HTR-8/SVneo (cell line): ENCODE data around the gene MUS81.

Experiments used
- DNase-seq: peaks from one replicate; pipeline ENCODE4 v3.0.0; 2011; ENCODE audit warnings: low spot score, mixed read lengths; ENCODE audit not compliant: insufficient read length
- FAIRE-seq: peaks from 2 replicates; lab custom pipeline; 2011; peaks lifted over from hg19 to GRCh38; lab: Jason Lieb, UNC

Gene MUS81

DNA sequence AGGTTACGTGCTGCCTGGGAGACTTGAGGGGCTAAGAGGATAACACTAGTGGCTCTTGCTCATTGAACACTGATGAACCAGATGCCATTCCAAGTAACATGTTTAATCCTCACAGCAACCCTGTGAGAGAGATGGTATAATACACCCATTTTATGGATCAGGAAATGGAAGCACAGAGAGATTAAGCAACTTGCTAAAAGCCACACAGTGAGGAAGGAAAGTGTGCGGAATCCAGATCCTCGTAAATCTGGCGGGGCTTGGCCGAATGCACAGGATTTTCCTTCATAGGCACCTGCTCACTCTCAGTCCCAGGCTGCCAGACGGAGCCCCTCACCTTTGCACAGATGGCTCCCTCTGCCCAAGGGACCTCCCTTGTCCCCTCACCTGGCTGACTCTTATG lies 47.6 kb downstream of the MUS81 start:
- FAIRE-seq (no peak), DNase-seq (no peak)

DNA sequence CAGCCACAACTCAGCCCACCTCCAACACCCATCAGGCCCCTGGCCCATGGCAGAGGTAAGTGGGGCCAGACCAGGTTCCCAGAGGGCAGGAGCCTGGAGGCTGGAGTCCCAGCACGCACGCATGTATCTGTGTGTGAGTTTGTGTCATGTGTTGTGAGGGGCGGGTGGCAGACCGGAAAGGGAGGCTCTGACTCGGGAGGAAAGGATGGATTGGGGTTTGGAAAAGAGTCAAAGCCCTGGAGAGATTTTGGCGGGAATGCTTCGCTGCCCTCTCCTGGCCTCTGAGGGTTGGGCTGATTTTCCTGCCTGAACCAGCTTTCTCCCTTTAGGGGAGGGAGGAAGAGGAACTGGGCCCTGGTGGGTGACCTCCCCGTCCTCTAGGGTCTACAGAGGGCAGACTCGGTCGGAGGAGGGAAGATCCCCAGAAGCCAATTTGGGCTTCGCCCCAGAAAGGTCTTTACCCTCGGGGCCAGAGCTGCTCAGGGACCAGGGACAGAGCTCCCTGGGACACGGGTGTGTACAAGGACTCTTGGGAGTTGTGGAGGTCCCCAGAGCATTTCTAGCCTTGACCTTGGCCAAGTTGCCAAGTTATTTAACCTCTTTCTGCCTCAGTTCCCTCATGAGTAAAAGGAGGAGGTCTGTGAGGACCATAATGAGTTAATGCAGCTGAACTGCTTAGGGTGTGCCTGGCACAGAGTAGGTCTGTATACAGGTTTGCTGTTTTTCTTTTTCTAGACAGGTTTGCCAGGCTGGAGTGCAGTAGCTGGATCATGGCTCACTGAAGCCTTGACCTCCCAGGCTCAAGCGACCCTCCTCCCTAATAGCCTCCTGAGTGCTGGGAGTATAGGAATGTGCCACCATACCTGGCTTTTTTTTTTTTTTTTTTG lies 51.7 kb downstream of the MUS81 start:
- DNase-seq (peak; percentile 96), FAIRE-seq (peak; percentile 65)

DNA sequence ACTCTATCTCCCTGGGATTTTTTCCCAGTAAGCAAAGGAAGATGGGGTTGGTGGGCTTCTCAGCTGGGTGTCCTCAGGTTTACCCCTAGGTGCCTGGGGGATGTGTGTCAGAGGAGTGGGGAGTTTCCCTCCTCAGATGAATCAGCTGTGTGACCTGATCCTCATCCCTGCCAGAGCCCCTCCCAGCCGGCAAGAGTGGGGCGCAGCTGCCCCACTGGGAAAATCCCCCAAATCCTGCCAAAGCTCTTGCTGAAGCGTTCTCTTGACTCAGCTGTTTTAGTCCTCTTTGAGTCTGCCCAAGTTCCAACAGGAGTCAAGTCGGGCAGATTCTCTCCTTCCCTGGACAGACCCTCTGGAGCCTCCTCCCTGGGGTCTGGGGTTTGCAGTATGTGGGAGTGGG lies 52.6 kb downstream of the MUS81 start:
- DNase-seq, result no peak
- no peak for FAIRE-seq

DNA sequence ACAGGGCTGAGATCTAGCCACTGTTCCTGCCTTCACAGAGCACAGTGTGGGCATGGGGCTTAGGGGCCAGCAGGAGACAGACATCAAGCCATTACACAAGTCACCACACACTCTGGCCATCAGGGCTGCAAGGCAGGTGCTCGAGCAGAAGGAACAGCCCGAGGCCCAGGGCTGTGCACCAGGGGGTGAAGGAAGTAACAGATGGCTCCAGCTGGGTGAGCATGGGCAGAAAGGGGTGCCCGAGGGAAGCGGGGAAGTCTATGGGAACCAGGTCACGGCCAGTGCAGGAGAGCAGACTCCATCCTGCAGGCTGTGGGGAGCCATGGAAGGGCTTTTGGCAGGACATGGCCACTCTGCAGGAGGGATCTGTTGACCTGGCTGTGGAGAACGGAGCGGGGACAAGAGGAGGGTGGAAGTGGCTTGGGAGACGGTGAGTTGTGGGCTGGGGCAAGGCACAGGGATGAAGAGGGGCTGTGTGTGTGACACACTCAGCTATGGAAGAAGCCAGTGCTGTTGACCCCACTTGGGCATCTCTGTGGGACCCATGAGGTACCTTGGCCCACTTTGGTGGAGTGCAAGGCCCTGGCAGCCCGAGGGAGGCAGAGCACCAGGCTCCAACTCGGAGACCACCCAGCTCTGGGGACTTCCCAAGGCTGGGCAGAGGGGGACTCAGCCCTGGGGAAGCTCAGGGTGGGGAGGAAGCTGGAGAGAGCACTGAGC lies 55.0 kb downstream of the MUS81 start:
- FAIRE-seq (no peak), DNase-seq (no peak)

DNA sequence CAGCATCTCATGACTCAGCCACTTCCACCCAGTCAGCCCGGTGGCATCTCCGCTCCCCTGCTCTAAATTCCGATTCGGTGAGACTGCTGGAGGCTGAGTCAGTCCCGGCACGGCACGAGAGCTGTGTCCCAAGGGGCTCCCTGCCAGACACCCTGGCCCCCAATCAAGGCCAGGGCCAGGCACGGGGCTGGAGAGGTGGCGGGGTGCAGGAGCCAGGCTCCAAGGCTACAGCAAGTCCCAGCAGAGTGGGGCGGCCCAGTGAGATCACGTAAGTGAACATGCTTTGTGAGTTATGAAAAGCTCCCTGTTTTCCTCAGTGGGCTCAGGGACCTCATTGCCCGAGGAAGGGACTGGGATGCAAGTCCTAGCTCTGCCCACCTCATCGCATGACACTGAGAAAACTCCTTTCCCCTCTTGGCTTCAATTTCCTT lies 55.6 kb downstream of the MUS81 start:
- FAIRE-seq (peak; percentile 100), DNase-seq (peak; percentile 99)
